H9 (cell line): ENCODE results near the gene ZNHIT2. TPM values are rescaled to one million over a fixed set of nuclear protein-coding genes. Genes with fewer than 3 reads are reported as not detected.
A peak's percentile ranks its signal among the peaks of the same experiment; 100 is the strongest.

Experiments
- DNase-seq: peaks from one replicate; pipeline ENCODE4 v3.0.0-alpha.2; 2017
- H2AFZ ChIP-seq: one replicate; pipeline ENCODE4 v1.6.1; 2013; ENCODE audit warnings: mild to moderate bottlenecking, low read length, control low read depth, moderate library complexity
- H2AK5ac ChIP-seq: 2 replicates; pipeline ENCODE4 v1.6.1; 2013; ENCODE audit warnings: low read length, control low read depth, mixed read lengths; ENCODE audit not compliant: insufficient read length
- H2BK120ac ChIP-seq: one replicate; pipeline ENCODE4 v1.6.1; 2013; ENCODE audit warnings: low read depth, mild to moderate bottlenecking, low read length, control low read depth, inconsistent platforms; ENCODE audit not compliant: poor library complexity, severe bottlenecking
- H2BK12ac ChIP-seq: 2 replicates; pipeline ENCODE4 v1.6.1; 2013; ENCODE audit warnings: low read length, control low read depth, mixed read lengths, low read depth; ENCODE audit not compliant: insufficient read length
- H2BK15ac ChIP-seq: 2 replicates; pipeline ENCODE4 v1.6.1; 2013; ENCODE audit warnings: low read depth, low read length, control low read depth
- H2BK20ac ChIP-seq: one replicate; pipeline ENCODE4 v1.6.1; 2013; ENCODE audit warnings: low read depth, mild to moderate bottlenecking, low read length, control low read depth, inconsistent platforms; ENCODE audit not compliant: poor library complexity, severe bottlenecking
- H2BK5ac ChIP-seq: 2 replicates; pipeline ENCODE4 v1.6.1; 2013; ENCODE audit warnings: low read length, control low read depth, mixed read lengths; ENCODE audit not compliant: insufficient read length
- H3K14ac ChIP-seq: 2 replicates; pipeline ENCODE4 v1.6.1; 2013; ENCODE audit warnings: low read length, control low read depth; ENCODE audit not compliant: insufficient read depth
- H3K18ac ChIP-seq: 2 replicates; pipeline ENCODE4 v1.6.1; 2013; ENCODE audit warnings: low read depth, mild to moderate bottlenecking, mixed read lengths, low read length, control low read depth; ENCODE audit not compliant: insufficient read length
- H3K23ac ChIP-seq: 2 replicates; pipeline ENCODE4 v1.6.1; 2013; ENCODE audit warnings: low read length, control low read depth, mixed read lengths, low read depth; ENCODE audit not compliant: insufficient read length
- H3K23me2 ChIP-seq: 2 replicates; pipeline ENCODE4 v1.6.1; 2013; ENCODE audit warnings: low read depth, mild to moderate bottlenecking, mixed read lengths, low read length, control low read depth; ENCODE audit not compliant: insufficient read length, poor library complexity, severe bottlenecking
- H3K27ac ChIP-seq: 2 replicates; pipeline ENCODE4 v1.5.1; 2013; ENCODE audit warnings: low read length, control low read depth, mixed read lengths, low read depth; ENCODE audit not compliant: insufficient read length
- H3K27me3 ChIP-seq: 2 replicates; pipeline ENCODE4 v1.6.1; 2013; ENCODE audit warnings: low read length, control low read depth, inconsistent platforms; ENCODE audit not compliant: insufficient read depth
- H3K4ac ChIP-seq: 2 replicates; pipeline ENCODE4 v1.6.1; 2013; ENCODE audit warnings: low read depth, mild to moderate bottlenecking, control low read depth, inconsistent platforms, low read length, moderate library complexity
- H3K4me1 ChIP-seq: 2 replicates; pipeline ENCODE4 v1.6.1; 2013; ENCODE audit warnings: low read length, control low read depth, inconsistent platforms; ENCODE audit not compliant: insufficient read depth
- H3K4me2 ChIP-seq: 2 replicates; pipeline ENCODE4 v1.6.1; 2013; ENCODE audit warnings: low read length, control low read depth, mixed read lengths; ENCODE audit not compliant: insufficient read length, insufficient read depth
- H3K56ac ChIP-seq: 2 replicates; pipeline ENCODE4 v1.6.1; 2013; ENCODE audit warnings: low read depth, mild to moderate bottlenecking, mixed read lengths, low read length, control low read depth; ENCODE audit not compliant: insufficient read length
- H3K79me1 ChIP-seq: 2 replicates; pipeline ENCODE4 v1.6.1; 2013; ENCODE audit warnings: low read depth, mild to moderate bottlenecking, moderate library complexity, low read length, control low read depth, inconsistent platforms; ENCODE audit not compliant: insufficient read depth, poor library complexity, severe bottlenecking
- H3K79me2 ChIP-seq: 2 replicates; pipeline ENCODE4 v1.6.1; 2013; ENCODE audit warnings: low read length, control low read depth, inconsistent platforms; ENCODE audit not compliant: insufficient read depth
- H3K9ac ChIP-seq: 2 replicates; pipeline ENCODE4 v1.6.1; 2013; ENCODE audit warnings: low read length, control low read depth, mixed read lengths; ENCODE audit not compliant: insufficient read length; ENCODE audit errors: extremely low read depth
- H3K9me3 ChIP-seq: one replicate; pipeline ENCODE4 v1.6.1; 2013; ENCODE audit warnings: low read depth, low read length, inconsistent platforms; ENCODE audit not compliant: control insufficient read depth
- H3T11ph ChIP-seq: one replicate; pipeline ENCODE4 v1.6.1; 2013; ENCODE audit warnings: mild to moderate bottlenecking, low read length, control low read depth, inconsistent platforms
- H4K20me1 ChIP-seq: one replicate; pipeline ENCODE4 v1.6.1; 2013; ENCODE audit not compliant: control insufficient read depth, insufficient read length, insufficient read depth
- H4K5ac ChIP-seq: 2 replicates; pipeline ENCODE4 v1.6.1; 2013; ENCODE audit warnings: low read depth, mild to moderate bottlenecking, mixed read lengths, low read length, control low read depth; ENCODE audit not compliant: insufficient read length
- H4K8ac ChIP-seq: replicated peaks from 2 replicates; pipeline ENCODE4 v1.6.1; 2013; ENCODE audit warnings: low read length, control low read depth, mixed read lengths, low read depth; ENCODE audit not compliant: insufficient read length
- H4K91ac ChIP-seq: 2 replicates; pipeline ENCODE4 v1.6.1; 2013; ENCODE audit warnings: low read depth, mild to moderate bottlenecking, moderate library complexity, mixed read lengths, low read length, control low read depth; ENCODE audit not compliant: insufficient read length
- H3K27ac Mint-ChIP-seq, 3 experiments: 2 replicates in 2 of 3; 3 replicates in 1 of 3; pipeline ENCODE4 v1.8.0; 2020 to 2021; ENCODE audit warnings: mixed read lengths in 3 of 3, mild to moderate bottlenecking in 1 of 3, moderate library complexity in 1 of 3
- H3K27me3 Mint-ChIP-seq: 2 replicates; pipeline ENCODE4 v1.8.0; 2021; ENCODE audit warnings: low read depth, mild to moderate bottlenecking, moderate library complexity, mixed read lengths
- H3K36me3 Mint-ChIP-seq, 3 experiments: 2 replicates in 2 of 3; 3 replicates in 1 of 3; pipeline ENCODE4 v1.8.0; 2020 to 2021; ENCODE audit warnings: low read depth in 3 of 3, mixed read lengths in 3 of 3; ENCODE audit not compliant: insufficient read depth in 1 of 3
- H3K4me1 Mint-ChIP-seq, 2 experiments: 2 replicates each; pipeline ENCODE4 v1.8.0; 2020; ENCODE audit warnings: mixed read lengths in 2 of 2
- H3K4me3 Mint-ChIP-seq, 2 experiments: 2 replicates in 1 of 2; 3 replicates in 1 of 2; pipeline ENCODE4 v1.8.0; 2020 to 2021; ENCODE audit warnings: mild to moderate bottlenecking in 2 of 2, mixed read lengths in 2 of 2, moderate library complexity in 1 of 2
- H3K9me3 Mint-ChIP-seq, 2 experiments: 2 replicates in 1 of 2; 3 replicates in 1 of 2; pipeline ENCODE4 v1.8.0; 2020; ENCODE audit warnings: mild to moderate bottlenecking in 2 of 2, mixed read lengths in 2 of 2, moderate library complexity in 1 of 2
- CTCF ChIP-seq: fragments of 200-600 bp; sonication (generic); conservative IDR thresholded peaks from 3 replicates; pipeline ENCODE4 v1.8.0; 2021; ENCODE audit warnings: antibody characterized with exemption, mild to moderate bottlenecking
- WGBS: extraction: QIAGEN DNeasy Blood & Tissue Kit; methylation state at CpG from one replicate; pipeline ENCODE4 v1.1.7; 2013; ENCODE audit warnings: missing lambda C conversion rate, low lambda C conversion rate, mixed read lengths; ENCODE audit not compliant: insufficient read length; ENCODE audit errors: extremely low coverage; 5-methylcytosine and 5-hydroxymethylcytosine counted together
- total RNA-seq: library from RNA; stranded (reverse); gene quantifications from 2 replicates; pipeline ENCODE4 v1.2.1, GENCODE V29; 2021

Gene ZNHIT2
- total RNA-seq, 1 experiment from 2014 or later = 18.3 TPM

GRCh38 chr11:65072631-65072966, 44.9 kb downstream of the ZNHIT2 start:
- Mint-ChIP-seq H3K27ac (no peak overlapping the region), H3K4me1 (peaks cover 3 to 8% of the 10 kb centered on the region in 2 experiments), H3K27me3 (no peaks in the 10 kb centered on the region), H3K4me3 (no peak overlapping the region), H3K36me3 (peaks cover 13 to 24% (median 22%) of the 10 kb centered on the region in 3 experiments), H3K9me3 (no peaks in the 10 kb centered on the region)
- no peak overlapping the region for H2AFZ ChIP-seq
- H3K4me1 ChIP-seq = peaks cover 2% of the 10 kb centered on the region; the same call in 1 of the 2 replicates
- H3K27me3 ChIP-seq = no peaks in the 10 kb centered on the region
- H3K9ac ChIP-seq = no peak overlapping the region
- H2BK5ac ChIP-seq = no peak overlapping the region
- no peak overlapping the region for H2BK15ac ChIP-seq
- no peaks in the 10 kb centered on the region for H3K79me2 ChIP-seq
- H2BK20ac ChIP-seq = no peak overlapping the region
- no peak overlapping the region for H3K27ac ChIP-seq
- H3K79me1 ChIP-seq = peaks cover 4% of the 10 kb centered on the region
- H4K91ac ChIP-seq = no peak overlapping the region
- H3K18ac ChIP-seq = no peak overlapping the region
- no CpG with 5 or more reads among the region's 1 CpG for WGBS
- H4K5ac ChIP-seq = peak overlapping the region; percentile 42
- no peak overlapping the region for H3K23ac ChIP-seq
- no peak overlapping the region for H3T11ph ChIP-seq
- H4K20me1 ChIP-seq = no peaks in the 10 kb centered on the region
- H2BK120ac ChIP-seq = no peak overlapping the region
- H3K4ac ChIP-seq = no peak overlapping the region
- H3K14ac ChIP-seq = no peak overlapping the region
- no peaks in the 10 kb centered on the region for H3K23me2 ChIP-seq
- no peak for DNase-seq
- no peak overlapping the region for H2BK12ac ChIP-seq
- no peak overlapping the region for H3K56ac ChIP-seq
- H2AK5ac ChIP-seq = no peak overlapping the region
- H4K8ac ChIP-seq = no peak overlapping the region
- H3K9me3 ChIP-seq = no peaks in the 10 kb centered on the region
- TF ChIP-seq CTCF = no peak
- H3K4me2 ChIP-seq = no peak overlapping the region
